T-helper 2 cell treated with Interferon-gamma antibody and Interleukin-4, amounts not matched to agents 100 ng/mL and 5 ng/mL, for 36 hours (primary cell): Measurements from ENCODE around the gene DTHD1. TPM values are rescaled to one million over a fixed set of nuclear protein-coding genes. Genes with fewer than 3 reads are reported as not detected.

ENCODE experiments used
- total RNA-seq: library from RNA; stranded (reverse); gene quantifications from 2 replicates; pipeline ENCODE4 v1.2.3, GENCODE V29; 2022

The DTHD1 gene
- total RNA-seq, 1 donor from 2014 or later: 0.07 TPM

Other genes starting within 250 kb of the DTHD1 start
- 37.5 and 42.9 TPM in 2 replicates for gene ARAP2, start 37.1 kb upstream of the DTHD1 start, total RNA-seq